ENCODE data around the gene GGT6.

GGT6 gene

GRCh38 chr17:4550534-4551039 lies 9.8 kb downstream of the GGT6 start:
- no peak for DNase-seq

- no peak for DNase-seq
These were observed 10.4 kb downstream of the GGT6 start for GRCh38 chr17:4549781-4550533.

- no peak for DNase-seq
These were observed 11.5 kb downstream of the GGT6 start for GRCh38 chr17:4548721-4549531.

- no peak for DNase-seq
These were observed 12.3 kb downstream of the GGT6 start for GRCh38 chr17:4548061-4548461.

- DNase-seq: no peak
These were observed 13.1 kb downstream of the GGT6 start for GRCh38 chr17:4547118-4547906.

GRCh38 chr17:4545217-4545951 lies 15.0 kb downstream of the GGT6 start:
- peak; percentile 15 for DNase-seq

GRCh38 chr17:4544951-4545216 lies 15.5 kb downstream of the GGT6 start:
- no peak for DNase-seq

- no peak for DNase-seq
These were observed 16.0 kb downstream of the GGT6 start for GRCh38 chr17:4544135-4544950.

GRCh38 chr17:4543557-4544026 lies 16.8 kb downstream of the GGT6 start:
- DNase-seq: no peak

- no peak for DNase-seq
These were observed 17.6 kb downstream of the GGT6 start for GRCh38 chr17:4542726-4543191.

- no peak for DNase-seq
These were observed 18.2 kb downstream of the GGT6 start for GRCh38 chr17:4542003-4542725.

GRCh38 chr17:4541328-4542002 lies 18.9 kb downstream of the GGT6 start:
- DNase-seq: no peak

- DNase-seq: no peak
These were observed 19.6 kb downstream of the GGT6 start for GRCh38 chr17:4540687-4541327.

GRCh38 chr17:4540224-4540651 lies 20.1 kb downstream of the GGT6 start:
- no peak for DNase-seq

- DNase-seq: no peak
These were observed 20.7 kb downstream of the GGT6 start for GRCh38 chr17:4539576-4540223.

- DNase-seq: no peak
These were observed 21.4 kb downstream of the GGT6 start for GRCh38 chr17:4539025-4539424.

- DNase-seq: no peak
These were observed 22.0 kb downstream of the GGT6 start for GRCh38 chr17:4538236-4539002.
